HUES48 (cell line): Measurements from ENCODE around the gene IKZF2.

Experiments
- H3K27ac ChIP-seq: one replicate; pipeline ENCODE4 v1.7.0; 2013; ENCODE audit warnings: low read depth, low read length, inconsistent platforms
- H3K27me3 ChIP-seq: 2 replicates; pipeline ENCODE4 v1.6.1; 2013; ENCODE audit warnings: mild to moderate bottlenecking, low read length; ENCODE audit not compliant: control insufficient read depth, insufficient read depth
- H3K36me3 ChIP-seq: 2 replicates; pipeline ENCODE4 v1.6.1; 2013; ENCODE audit warnings: low read length; ENCODE audit not compliant: control insufficient read depth, insufficient read depth
- H3K4me1 ChIP-seq: 2 replicates; pipeline ENCODE4 v1.6.1; 2013; ENCODE audit warnings: mild to moderate bottlenecking, low read length; ENCODE audit not compliant: control insufficient read depth, insufficient read depth
- H3K4me3 ChIP-seq: 2 replicates; pipeline ENCODE4 v1.5.1; 2013; ENCODE audit warnings: mild to moderate bottlenecking, low read depth, low read length
- H3K9ac ChIP-seq: 2 replicates; pipeline ENCODE4 v1.6.1; 2013; ENCODE audit warnings: mild to moderate bottlenecking, low read depth, low read length, moderate library complexity
- H3K9me3 ChIP-seq: 2 replicates; pipeline ENCODE4 v1.6.1; 2013; ENCODE audit warnings: low read length; ENCODE audit not compliant: control insufficient read depth, insufficient read depth

Gene IKZF2

DNA sequence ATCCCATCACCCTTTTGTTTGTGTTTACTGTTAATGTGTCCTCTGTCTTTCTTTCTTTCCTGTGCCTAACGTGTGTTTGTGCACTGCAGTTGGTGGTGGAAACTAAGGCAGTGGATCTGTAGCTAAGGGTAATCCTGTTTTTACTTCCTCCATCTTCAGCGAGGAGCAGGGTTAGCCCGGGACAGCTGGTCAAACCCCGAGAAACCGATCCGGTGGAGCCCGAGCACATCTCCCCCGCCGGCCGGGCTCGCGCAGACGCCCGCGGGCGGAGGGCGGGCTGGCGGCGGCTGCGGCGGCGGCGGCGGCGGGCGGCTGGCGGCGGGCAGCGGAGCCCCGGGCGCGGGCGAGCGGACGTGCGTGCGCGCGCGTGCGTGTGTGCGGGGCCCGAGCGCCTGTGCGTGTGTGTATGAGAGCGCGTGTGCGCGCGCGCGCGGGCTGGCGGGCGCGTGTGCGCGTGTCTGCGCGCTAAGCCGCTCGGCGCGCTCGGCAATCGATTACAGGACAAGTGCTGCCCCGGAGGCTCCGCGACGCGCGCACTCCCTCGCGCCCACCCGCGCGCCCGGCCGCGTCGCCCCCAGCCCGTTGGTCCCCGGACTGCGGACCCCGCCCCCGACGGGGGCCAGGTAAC, at the start of gene IKZF2:
TSS of gene IKZF2 (minus strand) at position 176 of the 628 bp plus-strand sequence. CDS start 2,983 bp downstream, outside the sequence.
- H3K9ac ChIP-seq: peak within 1 kb of the TSS; percentile 61
- H3K4me1 ChIP-seq: peaks cover 26% of the 10 kb centered on the region
- H3K36me3 ChIP-seq: no peaks in the 10 kb centered on the region
- H3K9me3 ChIP-seq: no peaks in the 10 kb centered on the region
- H3K27ac ChIP-seq: peak within 1 kb of the TSS; percentile 79
- peak within 1 kb of the TSS; percentile 84 for H3K4me3 ChIP-seq
- peaks cover 7% of the 10 kb centered on the region; the same call in 1 of the 2 replicates for H3K27me3 ChIP-seq

- no peaks in the 10 kb centered on the region for H3K36me3 ChIP-seq
- no peaks in the 10 kb centered on the region for H3K9me3 ChIP-seq
- H3K27me3 ChIP-seq: no peaks in the 10 kb centered on the region
- H3K27ac ChIP-seq: no peak overlapping the region
- H3K9ac ChIP-seq: no peak overlapping the region
- H3K4me3 ChIP-seq: no peak overlapping the region
- H3K4me1 ChIP-seq: peaks cover 7% of the 10 kb centered on the region
Observed at GRCh38 chr2:213199871-213200270, 48.5 kb upstream of the IKZF2 start.

- Histone ChIP-seq H3K27ac (peak overlapping the region; percentile 93), H3K4me1 (peaks cover 40% of the 10 kb centered on the region), H3K4me3 (peak overlapping the region; percentile 48), H3K36me3 (no peaks in the 10 kb centered on the region), H3K9ac (peak overlapping the region; percentile 25; the same call in 1 of the 2 replicates), H3K9me3 (0 out of 2 replicates have a peak, but pooled peaks cover 3% of the 10 kb centered on the region), H3K27me3 (no peaks in the 10 kb centered on the region)
Observed at GRCh38 chr2:213189001-213189899, 37.8 kb upstream of the IKZF2 start.

DNA sequence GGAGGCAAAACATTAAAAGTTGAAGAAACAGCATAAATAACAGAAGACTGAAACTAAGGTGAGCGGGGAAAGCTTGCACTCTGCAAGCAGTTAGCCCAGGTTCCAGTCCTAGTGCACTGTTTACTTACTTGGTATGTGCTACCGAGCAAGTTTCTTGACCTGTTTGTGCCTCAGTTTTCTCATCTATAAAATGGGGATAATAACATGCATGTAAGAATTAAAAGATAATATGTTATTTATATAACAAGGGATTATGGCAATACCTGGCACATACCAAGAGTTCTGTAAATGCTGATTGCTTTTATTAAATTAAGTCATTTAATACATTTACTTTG, 37.1 kb upstream of the IKZF2 start:
- H3K27me3 ChIP-seq: no peaks in the 10 kb centered on the region
- H3K27ac ChIP-seq: peak overlapping the region; percentile 93
- peaks cover 43% of the 10 kb centered on the region for H3K4me1 ChIP-seq
- H3K4me3 ChIP-seq: peak overlapping the region; percentile 42
- no peaks in the 10 kb centered on the region for H3K36me3 ChIP-seq
- peak overlapping the region; percentile 36; the same call in 1 of the 2 replicates for H3K9ac ChIP-seq
- H3K9me3 ChIP-seq: 0 out of 2 replicates have a peak, but pooled peaks cover 3% of the 10 kb centered on the region

GRCh38 chr2:213187833-213188532, 36.6 kb upstream of the IKZF2 start:
- peak overlapping the region; percentile 53 for H3K9ac ChIP-seq
- peak overlapping the region; percentile 90 for H3K27ac ChIP-seq
- H3K4me3 ChIP-seq: peak overlapping the region; percentile 42
- peaks cover 48% of the 10 kb centered on the region for H3K4me1 ChIP-seq
- H3K36me3 ChIP-seq: no peaks in the 10 kb centered on the region
- no peaks in the 10 kb centered on the region for H3K27me3 ChIP-seq
- H3K9me3 ChIP-seq: 0 out of 2 replicates have a peak, but pooled peaks cover 3% of the 10 kb centered on the region

GRCh38 chr2:213187386-213187785, 36.0 kb upstream of the IKZF2 start:
- no peak overlapping the region for H3K9ac ChIP-seq

DNA sequence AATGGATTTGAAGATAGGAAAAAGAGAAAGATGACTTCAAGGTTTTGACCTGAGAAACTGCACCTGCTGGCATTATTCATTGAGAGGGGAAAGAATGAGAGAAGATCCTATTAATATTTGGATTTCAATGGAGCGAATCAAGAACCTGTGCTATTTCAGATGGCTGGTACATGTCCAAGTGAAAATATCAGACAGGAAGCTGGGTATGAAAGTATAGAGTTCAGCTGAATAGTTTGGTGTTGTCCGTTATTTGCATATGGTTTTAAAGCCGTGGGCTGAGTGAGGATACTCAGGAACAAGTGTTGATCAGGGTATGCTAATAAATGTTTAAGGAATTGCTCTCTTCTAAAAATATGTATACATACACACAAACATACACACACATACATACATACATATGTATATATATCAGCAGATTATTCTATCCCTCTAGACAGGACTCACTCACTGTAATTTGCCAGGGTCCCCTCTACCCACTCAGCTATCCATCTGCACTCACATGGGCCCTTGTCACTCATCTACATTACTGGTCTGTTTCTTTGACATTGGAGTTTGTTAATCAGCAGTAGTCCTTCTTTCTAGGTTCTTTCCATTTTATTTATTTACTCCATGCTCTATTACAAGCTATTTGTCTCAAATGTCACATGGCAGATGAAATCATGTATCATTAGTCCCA, 33.9 kb upstream of the IKZF2 start:
- no peaks in the 10 kb centered on the region for H3K27me3 ChIP-seq
- H3K36me3 ChIP-seq: no peaks in the 10 kb centered on the region
- H3K9me3 ChIP-seq: no peaks in the 10 kb centered on the region
- no peak overlapping the region for H3K4me3 ChIP-seq
- H3K9ac ChIP-seq: no peak overlapping the region
- no peak overlapping the region for H3K27ac ChIP-seq
- H3K4me1 ChIP-seq: peaks cover 66% of the 10 kb centered on the region

More at GRCh38 chr2:213187386-213187785, 36.0 kb upstream of the IKZF2 start:
- H3K9me3 ChIP-seq: 0 out of 2 replicates have a peak, but pooled peaks cover 3% of the 10 kb centered on the region
- peaks cover 54% of the 10 kb centered on the region for H3K4me1 ChIP-seq
- H3K27ac ChIP-seq: peak overlapping the region; percentile 90
- H3K4me3 ChIP-seq: no peak overlapping the region
- no peaks in the 10 kb centered on the region for H3K36me3 ChIP-seq
- H3K27me3 ChIP-seq: no peaks in the 10 kb centered on the region

DNA sequence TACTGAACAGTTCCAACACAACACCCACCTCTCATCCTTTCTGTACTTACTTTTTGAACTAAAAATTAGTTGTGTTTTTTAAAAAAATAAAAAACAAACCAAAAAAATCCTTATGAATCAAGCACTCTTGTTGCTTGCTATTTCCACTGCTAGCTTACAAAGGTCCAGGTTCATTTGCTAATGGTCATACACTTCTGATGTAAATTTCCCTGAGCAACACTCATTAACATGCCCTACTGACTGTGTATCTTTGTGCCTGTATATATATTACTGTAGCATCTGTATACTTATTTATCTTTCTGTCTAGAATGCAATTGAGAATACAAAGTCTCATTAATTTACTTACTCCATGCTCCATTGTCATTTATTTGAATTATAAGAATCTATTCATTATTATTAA, 30.3 kb upstream of the IKZF2 start:
- Histone ChIP-seq H3K36me3 (no peaks in the 10 kb centered on the region), H3K27me3 (no peaks in the 10 kb centered on the region), H3K4me3 (no peak overlapping the region), H3K27ac (no peak overlapping the region), H3K9ac (no peak overlapping the region), H3K9me3 (no peaks in the 10 kb centered on the region), H3K4me1 (peaks cover 33% of the 10 kb centered on the region)

DNA sequence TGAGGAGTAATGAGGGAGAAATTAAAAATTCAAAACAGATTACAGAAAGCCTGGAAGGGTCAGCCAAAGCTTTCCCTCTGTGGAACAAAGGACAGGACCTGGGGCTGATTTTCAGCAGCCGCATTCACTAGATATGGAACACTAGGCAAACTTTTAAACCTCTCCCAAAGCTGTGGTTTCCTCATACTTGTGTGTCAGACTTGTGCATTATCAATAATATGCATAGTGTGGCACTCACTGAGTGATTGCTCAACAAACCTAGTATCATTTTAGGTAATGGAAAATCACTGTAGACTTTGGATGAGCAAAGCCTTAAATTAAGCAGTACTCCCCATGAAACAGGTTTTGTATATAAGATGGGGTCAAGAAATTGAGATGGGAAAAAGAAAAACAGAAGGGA, 26.3 kb upstream of the IKZF2 start:
- Histone ChIP-seq H3K27ac (no peak overlapping the region), H3K4me1 (peaks cover 15% of the 10 kb centered on the region), H3K36me3 (no peaks in the 10 kb centered on the region), H3K9me3 (no peaks in the 10 kb centered on the region), H3K27me3 (no peaks in the 10 kb centered on the region), H3K9ac (no peak overlapping the region), H3K4me3 (no peak overlapping the region)

- Histone ChIP-seq H3K4me1 (no peaks in the 10 kb centered on the region), H3K4me3 (no peak overlapping the region), H3K36me3 (no peaks in the 10 kb centered on the region), H3K27ac (no peak overlapping the region), H3K27me3 (no peaks in the 10 kb centered on the region), H3K9me3 (no peaks in the 10 kb centered on the region), H3K9ac (no peak overlapping the region)
Observed at GRCh38 chr2:213175673-213176247, 24.3 kb upstream of the IKZF2 start.
